Gastroesophageal sphincter (tissue), 4 donors: ENCODE data around the gene MOV10L1. TPM values are rescaled to one million over a fixed set of nuclear protein-coding genes. Genes with fewer than 3 reads are reported as not detected.

Experiments
- ATAC-seq: fragments of 150-250 bp; one replicate; pipeline ENCODE4 v1.9.1; 2016; ENCODE audit warnings: mild to moderate bottlenecking, moderate library complexity
- H3K27ac ChIP-seq, 4 donors: fragments of 200-600 bp; sonication (generic) in 3 of 4; 1 replicate in 3 of 4; 2 replicates in 1 of 4; pipeline ENCODE4 v1.5.1; 2016 to 2019
- H3K27me3 ChIP-seq: fragments of 200-600 bp; sonication (generic); one replicate; pipeline ENCODE4 v1.5.1; 2019
- H3K36me3 ChIP-seq, 2 donors: fragments of 200-600 bp; sonication (generic); one replicate each; pipeline ENCODE4 v1.5.1; 2019; ENCODE audit warnings: control low read depth in 1 of 2
- H3K4me1 ChIP-seq, 3 donors: fragments of 200-600 bp; sonication (generic); 1 replicate in 2 of 3; 2 replicates in 1 of 3; pipeline ENCODE4 v1.5.1; 2016 to 2019; ENCODE audit warnings: control low read depth in 2 of 3
- H3K4me3 ChIP-seq, 2 donors: fragments of 200-600 bp; sonication (generic); one replicate each; pipeline ENCODE4 v1.5.1; 2019; ENCODE audit warnings: mild to moderate bottlenecking in 1 of 2, moderate library complexity in 1 of 2
- H3K9me3 ChIP-seq, 3 donors: fragments of 200-600 bp; sonication (generic); one replicate each; pipeline ENCODE4 v1.5.1; 2017 to 2019; ENCODE audit warnings: control low read depth in 2 of 3
- CTCF ChIP-seq, 4 experiments: fragments of 200-600 bp in 2 of 4; fragments of 450-650 bp in 2 of 4; sonication (generic) in 1 of 4; IDR thresholded peaks; one replicate each; pipeline ENCODE4 v1.5.1; 2017 to 2019; ENCODE audit warnings: antibody characterized with exemption in 4 of 4, mild to moderate bottlenecking in 2 of 4, moderate library complexity in 2 of 4
- EP300 ChIP-seq: sonication (generic); formaldehyde crosslinking; IDR thresholded peaks from one replicate; pipeline ENCODE4 v1.6.1; 2017; ENCODE audit warnings: antibody characterized with exemption, mild to moderate bottlenecking
- POLR2A ChIP-seq, 2 donors: fragments of 450-650 bp; IDR thresholded peaks; one replicate each; pipeline ENCODE4 v1.6.1; 2017; ENCODE audit warnings: antibody characterized with exemption in 2 of 2, mild to moderate bottlenecking in 2 of 2, moderate library complexity in 1 of 2
- POLR2AphosphoS5 ChIP-seq: sonication (generic); formaldehyde crosslinking; IDR thresholded peaks from one replicate; pipeline ENCODE4 v1.6.1; 2017; ENCODE audit warnings: antibody characterized with exemption
- WGBS, 2 donors: methylation state at CpG; one replicate each; pipeline ENCODE4 v1.1.5; 2018; ENCODE audit warnings: low coverage in 1 of 2; 5-methylcytosine and 5-hydroxymethylcytosine counted together
- total RNA-seq, 4 donors: library from RNA; depleted of rRNA; stranded (reverse); fragments of >200 nt; gene quantifications; one replicate each; pipeline ENCODE4 v1.1.0, GENCODE V29; 2016

Gene MOV10L1
- total RNA-seq, 4 donors from 2014 or later, result 0.78 TPM; not detected in 3

GRCh38 chr22:50053861-50054260 lies 35.9 kb upstream of the MOV10L1 start:
- Histone ChIP-seq H3K4me3 (no peak overlapping the region), H3K36me3 (no peaks in the 10 kb centered on the region), H3K27me3 (peaks cover 65% of the 10 kb centered on the region), H3K9me3 (peaks cover 0 to 29% (median 0%) of the 10 kb centered on the region in 3 donors), H3K4me1 (peaks cover 0 to 10% (median 5%) of the 10 kb centered on the region in 3 donors), H3K27ac (no peak overlapping the region)
- TF ChIP-seq CTCF (IDR thresholded peaks at IDR 0.05) (no peak), POLR2AphosphoS5 (no peak), POLR2A (IDR thresholded peaks at IDR 0.05) (no peak), EP300 (no peak)
- 92 to 93% methylated on average over 11 to 16 of the region's 18 CpGs for WGBS, 2 donors
- ATAC-seq, result no peak

GRCh38 chr22:50056214-50056972 lies 33.4 kb upstream of the MOV10L1 start:
- peaks cover 71% of the 10 kb centered on the region for H3K27me3 ChIP-seq
- WGBS, 2 donors, result 81 to 89% methylated on average over 8 to 9 of the region's 34 CpGs
- H3K9me3 ChIP-seq, result peaks cover 0 to 29% (median 0%) of the 10 kb centered on the region in 3 donors
- no peaks in the 10 kb centered on the region for H3K36me3 ChIP-seq
- no peak overlapping the region for H3K27ac ChIP-seq
- TF ChIP-seq POLR2A (IDR thresholded peaks at IDR 0.05), result no peak
- TF ChIP-seq CTCF (IDR thresholded peaks at IDR 0.05), result no peak
- TF ChIP-seq POLR2AphosphoS5, result no peak
- no peak for TF ChIP-seq EP300
- no peak overlapping the region for H3K4me3 ChIP-seq
- ATAC-seq, result no peak
- H3K4me1 ChIP-seq, result peaks cover 0 to 20% (median 7%) of the 10 kb centered on the region in 3 donors

GRCh38 chr22:50057278-50058060 lies 32.3 kb upstream of the MOV10L1 start:
- Histone ChIP-seq H3K4me1 (peaks cover 0 to 20% (median 7%) of the 10 kb centered on the region in 3 donors), H3K27me3 (peaks cover 74% of the 10 kb centered on the region), H3K36me3 (no peaks in the 10 kb centered on the region), H3K4me3 (no peak overlapping the region), H3K9me3 (peaks cover 0 to 21% (median 0%) of the 10 kb centered on the region in 3 donors), H3K27ac (no peak overlapping the region)
- WGBS, 2 donors, result 59 to 72% methylated on average over 5 to 6 of the region's 14 CpGs
- TF ChIP-seq CTCF (IDR thresholded peaks at IDR 0.05) (no peak), POLR2A (IDR thresholded peaks at IDR 0.05) (no peak), POLR2AphosphoS5 (no peak), EP300 (no peak)
- ATAC-seq, result no peak

GRCh38 chr22:50058061-50058905 lies 31.5 kb upstream of the MOV10L1 start, which contains the start of gene TTLL8:
Gene TTLL8 (minus strand): TSS chr22:50058298.
- no CpG with 5 or more reads among the region's 102 CpGs for WGBS, 2 donors
- ATAC-seq, result no peak

More at GRCh38 chr22:50058061-50058905, 31.5 kb upstream of the MOV10L1 start, which contains the start of gene TTLL8:
- peaks cover 79% of the 10 kb centered on the region for H3K27me3 ChIP-seq
- H3K36me3 ChIP-seq, result no peaks in the 10 kb centered on the region
- peaks cover 0 to 20% (median 7%) of the 10 kb centered on the region in 3 donors for H3K4me1 ChIP-seq
- peaks cover 0 to 13% (median 0%) of the 10 kb centered on the region in 3 donors for H3K9me3 ChIP-seq
- H3K27ac ChIP-seq, result no peak within 1 kb of the TSS
- peak within 1 kb of the TSS in 1 of 2 donors; percentile 38 for H3K4me3 ChIP-seq
- TF ChIP-seq EP300 (no peak), POLR2A (IDR thresholded peaks at IDR 0.05) (no peak), CTCF (IDR thresholded peaks at IDR 0.05) (no peak), POLR2AphosphoS5 (no peak)
